ENCODE results near the gene UBE2A.

UBE2A gene

GRCh38 chrX:119614776-119615175 is 40.4 kb downstream of the UBE2A start:
- no peak for TF ChIP-seq CTCF (conservative IDR thresholded peaks at IDR 0.05; ENCODE audit: low read depth, low read length)
- no peak overlapping the region for H3K4me3 ChIP-seq (ENCODE audit: low read length)
- DNase-seq (ENCODE audit: low read depth): no peak

GRCh38 chrX:119617517-119618164 is 43.3 kb downstream of the UBE2A start:
- no peak for TF ChIP-seq CTCF (conservative IDR thresholded peaks at IDR 0.05; ENCODE audit: low read depth, low read length)
- H3K4me3 ChIP-seq (ENCODE audit: low read length): no peak overlapping the region
- no peak for DNase-seq (ENCODE audit: low read depth)

- no peak for TF ChIP-seq CTCF (conservative IDR thresholded peaks at IDR 0.05; ENCODE audit: low read depth, low read length)
- H3K4me3 ChIP-seq (ENCODE audit: low read length): no peak overlapping the region
- DNase-seq (ENCODE audit: low read depth): no peak
Measured at GRCh38 chrX:119618439-119618838, 44.1 kb downstream of the UBE2A start.

- H3K4me3 ChIP-seq (ENCODE audit: low read length): no peak overlapping the region
- TF ChIP-seq CTCF (conservative IDR thresholded peaks at IDR 0.05; ENCODE audit: low read depth, low read length): no peak
- no peak for DNase-seq (ENCODE audit: low read depth)
Measured at GRCh38 chrX:119622356-119623232, 48.2 kb downstream of the UBE2A start.

- no peak for DNase-seq (ENCODE audit: low read depth)
- H3K4me3 ChIP-seq (ENCODE audit: low read length): no peak overlapping the region
- TF ChIP-seq CTCF (conservative IDR thresholded peaks at IDR 0.05; ENCODE audit: low read depth, low read length): no peak
Measured at GRCh38 chrX:119624417-119624816, 50.1 kb downstream of the UBE2A start.

GRCh38 chrX:119624951-119625668 is 50.7 kb downstream of the UBE2A start:
- TF ChIP-seq CTCF (conservative IDR thresholded peaks at IDR 0.05; ENCODE audit: low read depth, low read length): no peak
- DNase-seq (ENCODE audit: low read depth): no peak
- H3K4me3 ChIP-seq (ENCODE audit: low read length): no peak overlapping the region
